Mesenchymal stem cell (in vitro differentiated cells and primary cell): ENCODE data around the gene CHD3. TPM values are rescaled to one million over a fixed set of nuclear protein-coding genes. Genes with fewer than 3 reads are reported as not detected.
A peak's percentile ranks its signal among the peaks of the same experiment; 100 is the strongest.

Source experiments
- DNase-seq: peaks from one replicate; pipeline ENCODE4 v3.0.0-alpha.2; 2013
- H2AFZ ChIP-seq: one replicate; pipeline ENCODE4 v1.6.1; 2013; ENCODE audit warnings: low read depth, mild to moderate bottlenecking, control low read depth, inconsistent platforms, low read length, moderate library complexity
- H2AK5ac ChIP-seq: 2 replicates; pipeline ENCODE4 v1.6.1; 2013; ENCODE audit warnings: low read length, moderate library complexity, mild to moderate bottlenecking, inconsistent platforms; ENCODE audit not compliant: severe bottlenecking
- H2BK120ac ChIP-seq: one replicate; pipeline ENCODE4 v1.6.1; 2013; ENCODE audit warnings: low read depth, mild to moderate bottlenecking, inconsistent platforms, low read length, moderate library complexity
- H2BK12ac ChIP-seq, 2 experiments: one replicate each; pipeline ENCODE4 v1.6.1; 2013; ENCODE audit warnings: inconsistent platforms in 2 of 2, low read length in 2 of 2, mild to moderate bottlenecking in 2 of 2, moderate library complexity in 2 of 2, control low read depth in 1 of 2
- H2BK15ac ChIP-seq: one replicate; pipeline ENCODE4 v1.6.1; 2013; ENCODE audit warnings: mild to moderate bottlenecking, low read depth, inconsistent platforms; ENCODE audit not compliant: poor library complexity, severe bottlenecking
- H2BK5ac ChIP-seq: 2 replicates; pipeline ENCODE4 v1.6.1; 2013; ENCODE audit warnings: low read depth, mild to moderate bottlenecking, low read length, control low read depth, inconsistent platforms; ENCODE audit not compliant: poor library complexity, severe bottlenecking
- H3K14ac ChIP-seq, 2 experiments: one replicate each; pipeline ENCODE4 v1.6.1; 2013; ENCODE audit warnings: inconsistent platforms in 2 of 2, low read length in 2 of 2, control low read depth in 1 of 2, mild to moderate bottlenecking in 1 of 2, moderate library complexity in 1 of 2
- H3K18ac ChIP-seq, 2 experiments: one replicate each; pipeline ENCODE4 v1.6.1; 2013; ENCODE audit warnings: inconsistent platforms in 2 of 2, low read length in 2 of 2, control low read depth in 1 of 2, low read depth in 1 of 2, mild to moderate bottlenecking in 1 of 2
- H3K23ac ChIP-seq, 2 experiments: one replicate each; pipeline ENCODE4 v1.6.1; 2013; ENCODE audit warnings: inconsistent platforms in 2 of 2, low read length in 2 of 2, mild to moderate bottlenecking in 2 of 2, moderate library complexity in 2 of 2, control low read depth in 1 of 2
- H3K27ac ChIP-seq: 2 replicates; pipeline ENCODE4 v1.5.1; 2013; ENCODE audit warnings: mild to moderate bottlenecking, moderate library complexity, low read length, control low read depth, inconsistent platforms; ENCODE audit not compliant: poor library complexity, severe bottlenecking
- H3K27me3 ChIP-seq, 2 experiments: 2 replicates each; pipeline versions ENCODE4 v1.6.1 to v1.7.0; 2013; ENCODE audit warnings: low read length in 2 of 2, mild to moderate bottlenecking in 2 of 2, moderate library complexity in 2 of 2, control low read depth in 1 of 2, inconsistent platforms in 1 of 2; ENCODE audit not compliant: control insufficient read depth in 1 of 2, insufficient read depth in 1 of 2
- H3K36me3 ChIP-seq, 2 experiments: 2 replicates each; pipeline versions ENCODE4 v1.6.1 to v1.7.0; 2013; ENCODE audit warnings: low read length in 2 of 2, control low read depth in 1 of 2, inconsistent platforms in 1 of 2, low read depth in 1 of 2, mild to moderate bottlenecking in 1 of 2; ENCODE audit not compliant: insufficient read depth in 2 of 2, control insufficient read depth in 1 of 2
- H3K4ac ChIP-seq, 2 experiments: one replicate each; pipeline ENCODE4 v1.6.1; 2013; ENCODE audit warnings: inconsistent platforms in 2 of 2, low read length in 2 of 2, mild to moderate bottlenecking in 2 of 2, moderate library complexity in 2 of 2, control low read depth in 1 of 2, low read depth in 1 of 2
- H3K4me1 ChIP-seq: 2 replicates; pipeline ENCODE4 v1.6.1; 2013; ENCODE audit warnings: low read depth, low read length, control low read depth; ENCODE audit not compliant: control insufficient read depth, insufficient read depth
- H3K4me2 ChIP-seq: 2 replicates; pipeline ENCODE4 v1.6.1; 2013; ENCODE audit warnings: low read length, mild to moderate bottlenecking, inconsistent platforms; ENCODE audit not compliant: poor library complexity, severe bottlenecking
- H3K4me3 ChIP-seq, 2 experiments: 2 replicates each; pipeline versions ENCODE4 v1.5.1 to v1.7.0; 2013; ENCODE audit warnings: low read length in 2 of 2, mild to moderate bottlenecking in 2 of 2, control low read depth in 1 of 2, low read depth in 1 of 2; ENCODE audit not compliant: insufficient read depth in 1 of 2
- H3K79me1 ChIP-seq: replicated peaks from 2 replicates; pipeline ENCODE4 v1.6.1; 2013; ENCODE audit warnings: mild to moderate bottlenecking, control low read depth, low read length, inconsistent platforms; ENCODE audit not compliant: poor library complexity, severe bottlenecking
- H3K9ac ChIP-seq: 2 replicates; pipeline ENCODE4 v1.7.0; 2013; ENCODE audit warnings: mild to moderate bottlenecking, low read length, moderate library complexity
- H3K9me3 ChIP-seq: 2 replicates; pipeline ENCODE4 v1.7.0; 2013; ENCODE audit warnings: mild to moderate bottlenecking, low read length; ENCODE audit not compliant: control insufficient read depth
- H4K8ac ChIP-seq: one replicate; pipeline ENCODE4 v1.6.1; 2013; ENCODE audit warnings: inconsistent platforms, mild to moderate bottlenecking, low read length, moderate library complexity
- H4K91ac ChIP-seq: one replicate; pipeline ENCODE4 v1.6.1; 2013; ENCODE audit warnings: mild to moderate bottlenecking, low read length, inconsistent platforms
- WGBS: methylation state at CpG from one replicate; pipeline ENCODE4 v1.1.7; 2013; ENCODE audit warnings: mixed read lengths; 5-methylcytosine and 5-hydroxymethylcytosine counted together
- polyA plus RNA-seq, 2 experiments: library from polyadenylated mRNA; stranded (reverse); fragments of 200-250 nt; gene quantifications; one replicate each; pipeline ENCODE4 v1.2.3, GENCODE V29; 2013

CHD3 gene
- 56.3 TPM for polyA plus RNA-seq (2013, experiment 1 of 2)
- 50.2 TPM for polyA plus RNA-seq (2013, experiment 2 of 2)

- Histone ChIP-seq H3K4me2 (peak within 1 kb of the TSS; percentile 92), H3K4me3 (peak within 1 kb of the TSS; percentile 55 to 94), H2AK5ac (peak within 1 kb of the TSS; percentile 97), H3K9ac (peak within 1 kb of the TSS; percentile 88), H3K27ac (peak within 1 kb of the TSS; percentile 96), H2BK12ac (peak within 1 kb of the TSS; percentile 94 to 95), H3K79me1 (peaks cover 21% of the 10 kb centered on the region), H3K18ac (peak within 1 kb of the TSS; percentile 96 to 98), H3K14ac (peak within 1 kb of the TSS in 1 of 2 experiments; percentile 99), H2BK5ac (peak within 1 kb of the TSS; percentile 59), H3K4ac (peak within 1 kb of the TSS; percentile 85 to 90), H2BK15ac (peak within 1 kb of the TSS; percentile 94), H2AFZ (peak within 1 kb of the TSS; percentile 70), H4K91ac (peak within 1 kb of the TSS; percentile 97), H3K36me3 (peaks cover 26% of the 10 kb centered on the region in 2 experiments), H2BK120ac (peak within 1 kb of the TSS; percentile 94), H3K9me3 (no peaks in the 10 kb centered on the region), H3K4me1 (peaks cover 20% of the 10 kb centered on the region), H3K23ac (peak within 1 kb of the TSS in 1 of 2 experiments; percentile 79), H4K8ac (peak within 1 kb of the TSS; percentile 92), H3K27me3 (no peaks in the 10 kb centered on the region)
- 59% methylated on average over 18 of the region's 18 CpGs for WGBS
- peak; percentile 68 for DNase-seq
These were observed at the start of gene CHD3 for GRCh38 chr17:7888184-7888920. TSS of gene CHD3 (plus strand) at chr17:7888789. CDS start at chr17:7889001, 212 bp downstream.

- Histone ChIP-seq H3K4ac (peak overlapping the region in 1 of 2 experiments; percentile 89), H3K14ac (peak overlapping the region in 1 of 2 experiments; percentile 30), H2BK5ac (no peak overlapping the region), H2AFZ (no peak overlapping the region), H4K8ac (peak overlapping the region; percentile 3), H2BK120ac (no peak overlapping the region), H3K9me3 (no peaks in the 10 kb centered on the region), H2AK5ac (no peak overlapping the region), H3K18ac (peak overlapping the region; percentile 23 to 93), H3K4me1 (peaks cover 31% of the 10 kb centered on the region), H3K27ac (no peak overlapping the region), H3K27me3 (no peaks in the 10 kb centered on the region), H3K9ac (peak overlapping the region; percentile 71), H3K23ac (no peak overlapping the region), H4K91ac (peak overlapping the region; percentile 44), H3K36me3 (peaks cover 3 to 12% of the 10 kb centered on the region in 2 experiments), H2BK15ac (no peak overlapping the region), H3K4me2 (no peak overlapping the region), H3K4me3 (peak overlapping the region in 1 of 2 experiments; percentile 67), H3K79me1 (peaks cover 12% of the 10 kb centered on the region), H2BK12ac (peak overlapping the region; percentile 14 to 87)
- 67% methylated on average over 5 of the region's 6 CpGs for WGBS
- peak; percentile 36 for DNase-seq
These were observed 49.3 kb upstream of the CHD3 start for GRCh38 chr17:7839190-7839875.

GRCh38 chr17:7839876-7840261, 48.7 kb upstream of the CHD3 start:
- H3K18ac ChIP-seq, result no peak overlapping the region
- H3K23ac ChIP-seq, result no peak overlapping the region
- H3K4ac ChIP-seq, result peak overlapping the region in 1 of 2 experiments; percentile 13
- no peak overlapping the region for H2AK5ac ChIP-seq
- H3K9me3 ChIP-seq, result no peaks in the 10 kb centered on the region
- H3K36me3 ChIP-seq, result peaks cover 4 to 12% of the 10 kb centered on the region in 2 experiments
- H2BK15ac ChIP-seq, result no peak overlapping the region
- no peak overlapping the region for H2AFZ ChIP-seq
- H2BK120ac ChIP-seq, result no peak overlapping the region
- H4K91ac ChIP-seq, result peak overlapping the region; percentile 32
- peak overlapping the region; percentile 98 for H3K9ac ChIP-seq
- H3K14ac ChIP-seq, result no peak overlapping the region
- no peak overlapping the region for H4K8ac ChIP-seq
- H3K27ac ChIP-seq, result no peak overlapping the region
- H3K4me3 ChIP-seq, result no peak overlapping the region
- H3K4me1 ChIP-seq, result peaks cover 27% of the 10 kb centered on the region
- WGBS, result 77% methylated on average over 2 of the region's 2 CpGs
- DNase-seq, result peak; percentile 63
- H2BK5ac ChIP-seq, result no peak overlapping the region
- no peak overlapping the region for H3K4me2 ChIP-seq
- no peak overlapping the region for H2BK12ac ChIP-seq
- peaks cover 12% of the 10 kb centered on the region for H3K79me1 ChIP-seq
- H3K27me3 ChIP-seq, result no peaks in the 10 kb centered on the region

GRCh38 chr17:7840441-7840840, 48.1 kb upstream of the CHD3 start:
- no peak overlapping the region for H3K27ac ChIP-seq
- no peak for DNase-seq
- no peak overlapping the region for H3K23ac ChIP-seq
- H2BK120ac ChIP-seq, result no peak overlapping the region
- H2BK5ac ChIP-seq, result no peak overlapping the region
- no peaks in the 10 kb centered on the region for H3K27me3 ChIP-seq
- peaks cover 9 to 12% of the 10 kb centered on the region in 2 experiments for H3K36me3 ChIP-seq
- no peak overlapping the region for H2BK15ac ChIP-seq
- H3K4me2 ChIP-seq, result no peak overlapping the region
- no peak overlapping the region for H3K18ac ChIP-seq
- 60% methylated on average over 1 of the region's 1 CpG for WGBS
- no peak overlapping the region for H2AK5ac ChIP-seq
- H3K4me1 ChIP-seq, result peaks cover 33% of the 10 kb centered on the region
- peak overlapping the region; percentile 98 for H3K9ac ChIP-seq
- H3K9me3 ChIP-seq, result no peaks in the 10 kb centered on the region
- no peak overlapping the region for H3K4me3 ChIP-seq
- H2AFZ ChIP-seq, result no peak overlapping the region
- no peak overlapping the region for H4K8ac ChIP-seq
- H3K79me1 ChIP-seq, result peaks cover 12% of the 10 kb centered on the region
- no peak overlapping the region for H3K4ac ChIP-seq
- no peak overlapping the region for H3K14ac ChIP-seq
- H2BK12ac ChIP-seq, result no peak overlapping the region
- no peak overlapping the region for H4K91ac ChIP-seq
